Stimulated activated CD4-positive, alpha-beta T cell treated with anti-CD3 and anti-CD28 coated beads, Interleukin-1b, Interleukin-23, amount 100 ng/mL, for 24 hours (primary cell): Measurements from ENCODE around the gene UQCRQ.

ENCODE experiments used
- DNase-seq, 4 experiments: peaks; one replicate each; pipeline ENCODE4 v3.0.0-alpha.2; 2020; ENCODE audit warnings: low read depth in 4 of 4, low spot score in 1 of 4

The UQCRQ gene

GRCh38 chr5:132870801-132871200 is 4.4 kb downstream of the UQCRQ start:
- no peak for DNase-seq

GRCh38 chr5:132871459-132872284 is 5.2 kb downstream of the UQCRQ start:
- DNase-seq: no peak

- no peak for DNase-seq
Observed at GRCh38 chr5:132872788-132873118, 6.3 kb downstream of the UQCRQ start.

GRCh38 chr5:132873119-132873929 is 6.9 kb downstream of the UQCRQ start, which contains the start of gene LEAP2:
Gene LEAP2 (plus strand): TSS chr5:132873668. CDS start chr5:132873695, 27 bp downstream.
- DNase-seq: no peak

GRCh38 chr5:132873930-132874271 is 7.5 kb downstream of the UQCRQ start:
- DNase-seq: no peak

GRCh38 chr5:132876020-132876759 is 9.7 kb downstream of the UQCRQ start:
- no peak for DNase-seq

GRCh38 chr5:132877466-132877865 is 11.0 kb downstream of the UQCRQ start:
- DNase-seq: no peak

- no peak for DNase-seq
Observed at GRCh38 chr5:132877938-132878337, 11.5 kb downstream of the UQCRQ start.

GRCh38 chr5:132883261-132883834 is 16.9 kb downstream of the UQCRQ start:
- no peak for DNase-seq

GRCh38 chr5:132884548-132884947 is 18.1 kb downstream of the UQCRQ start:
- no peak for DNase-seq

- no peak for DNase-seq
Observed at GRCh38 chr5:132886064-132886823, 19.8 kb downstream of the UQCRQ start.

- DNase-seq: no peak
Observed at GRCh38 chr5:132887283-132887682, 20.8 kb downstream of the UQCRQ start.

GRCh38 chr5:132889501-132889900 is 23.1 kb downstream of the UQCRQ start:
- DNase-seq: no peak

- no peak for DNase-seq
Observed at GRCh38 chr5:132890817-132891216, 24.4 kb downstream of the UQCRQ start.

- DNase-seq: no peak
Observed at GRCh38 chr5:132895719-132896305, 29.4 kb downstream of the UQCRQ start.

GRCh38 chr5:132896685-132897084 is 30.2 kb downstream of the UQCRQ start:
- DNase-seq: no peak

- no peak for DNase-seq
Observed at GRCh38 chr5:132898094-132898493, 31.7 kb downstream of the UQCRQ start.

GRCh38 chr5:132901036-132901435 is 34.6 kb downstream of the UQCRQ start:
- DNase-seq: no peak

GRCh38 chr5:132901730-132902129 is 35.3 kb downstream of the UQCRQ start:
- no peak for DNase-seq

GRCh38 chr5:132905938-132906337 is 39.5 kb downstream of the UQCRQ start:
- DNase-seq: no peak
